Astrocyte (in vitro differentiated cells and primary cell): Measurements from ENCODE around the gene EGR1.

Experiments
- CTCF ChIP-seq: IDR thresholded peaks from 2 replicates; pipeline ENCODE4 v1.5.1; 2011; ENCODE audit warnings: low read depth, mild to moderate bottlenecking, inconsistent platforms, low read length, moderate library complexity; ENCODE audit not compliant: insufficient read depth
- EZH2 ChIP-seq: IDR thresholded peaks from 2 replicates; pipeline ENCODE4 v1.6.1; 2012; ENCODE audit warnings: mild to moderate bottlenecking, low read length, inconsistent platforms; ENCODE audit not compliant: insufficient read depth

GRCh38 chr5:138448481-138449398 is 16.5 kb upstream of the EGR1 start:
- TF ChIP-seq EZH2 (no peak), CTCF (no peak)
